GM23338 (cell line): ENCODE data around the gene TYROBP. TPM values are rescaled to one million over a fixed set of nuclear protein-coding genes. Genes with fewer than 3 reads are reported as not detected.

Experiments used
- ATAC-seq: fragments of 200-7000 bp; cut with Tn5 transposase; 3 replicates; pipeline ENCODE4 v1.9.1; 2020
- DNase-seq: peaks from one replicate; pipeline ENCODE4 v3.0.0-alpha.2; 2015; ENCODE audit warnings: low spot score
- H2AFZ ChIP-seq: fragments of 200-600 bp; sonication (generic); 2 replicates; pipeline ENCODE4 v1.8.0; 2016; ENCODE audit warnings: antibody characterized with exemption, mild to moderate bottlenecking, moderate library complexity
- H3F3A ChIP-seq: fragments of 200-600 bp; sonication (generic); replicated peaks from 2 replicates; pipeline ENCODE4 v1.8.0; 2017; ENCODE audit warnings: antibody characterized with exemption, mixed run types, low read depth
- H3K27ac ChIP-seq: fragments of 200-600 bp; sonication (generic); 2 replicates; pipeline ENCODE4 v1.6.1; 2016; ENCODE audit warnings: low read depth
- H3K27me3 ChIP-seq: fragments of 200-600 bp; sonication (generic); 2 replicates; pipeline ENCODE4 v1.8.0; 2016; ENCODE audit warnings: mild to moderate bottlenecking, mixed run types, moderate library complexity; ENCODE audit not compliant: insufficient read depth
- H3K36me3 ChIP-seq: fragments of 200-600 bp; sonication (generic); 2 replicates; pipeline ENCODE4 v1.8.0; 2016; ENCODE audit warnings: mild to moderate bottlenecking; ENCODE audit not compliant: insufficient read depth
- H3K4me1 ChIP-seq: fragments of 200-600 bp; sonication (generic); 2 replicates; pipeline ENCODE4 v1.8.0; 2016; ENCODE audit warnings: mild to moderate bottlenecking, moderate library complexity; ENCODE audit not compliant: insufficient read depth
- H3K4me2 ChIP-seq: fragments of 200-600 bp; sonication (generic); 2 replicates; pipeline ENCODE4 v1.7.1; 2017; ENCODE audit warnings: mixed run types
- H3K4me3 ChIP-seq: fragments of 200-600 bp; sonication (generic); 2 replicates; pipeline ENCODE4 v1.6.1; 2016; ENCODE audit warnings: mixed run types
- H3K79me2 ChIP-seq: fragments of 200-600 bp; sonication (generic); replicated peaks from 2 replicates; pipeline ENCODE4 v1.8.0; 2017; ENCODE audit warnings: mild to moderate bottlenecking; ENCODE audit not compliant: insufficient read depth
- H3K9me2 ChIP-seq: fragments of 200-600 bp; sonication (generic); 2 replicates; pipeline ENCODE4 v1.8.0; 2017; ENCODE audit not compliant: insufficient read depth
- H4K20me1 ChIP-seq: fragments of 200-600 bp; sonication (generic); replicated peaks from 2 replicates; pipeline ENCODE4 v1.8.0; 2017; ENCODE audit warnings: mild to moderate bottlenecking; ENCODE audit not compliant: insufficient read depth
- H3K27ac Mint-ChIP-seq: 2 replicates; pipeline ENCODE4 v1.8.0; 2020; ENCODE audit warnings: inconsistent platforms, mild to moderate bottlenecking, moderate library complexity, mixed read lengths
- H3K27me3 Mint-ChIP-seq: 3 replicates; pipeline ENCODE4 v1.8.0; 2022; ENCODE audit warnings: low read depth, mild to moderate bottlenecking, moderate library complexity, mixed read lengths, inconsistent platforms; ENCODE audit not compliant: insufficient read depth, poor library complexity
- H3K36me3 Mint-ChIP-seq: 3 replicates; pipeline ENCODE4 v1.8.0; 2021; ENCODE audit warnings: low read depth, mild to moderate bottlenecking, inconsistent platforms, moderate library complexity, mixed read lengths
- H3K4me1 Mint-ChIP-seq: 3 replicates; pipeline ENCODE4 v1.8.0; 2020; ENCODE audit warnings: mild to moderate bottlenecking, inconsistent platforms, mixed read lengths
- H3K4me3 Mint-ChIP-seq: 3 replicates; pipeline ENCODE4 v1.8.0; 2021; ENCODE audit warnings: moderate library complexity, mild to moderate bottlenecking, inconsistent platforms, mixed read lengths
- H3K9me3 Mint-ChIP-seq: 3 replicates; pipeline ENCODE4 v1.8.0; 2020; ENCODE audit warnings: moderate library complexity, mild to moderate bottlenecking, inconsistent platforms, mixed read lengths
- CREB1 ChIP-seq: fragments of 250-450 bp; sonication (Bioruptor Pico); IDR thresholded peaks from 2 replicates; pipeline ENCODE4 v1.5.0; 2020; ENCODE audit warnings: low read depth, mild to moderate bottlenecking, moderate library complexity
- EZH2 ChIP-seq: fragments of 200-600 bp; sonication (generic); IDR thresholded peaks from one replicate; pipeline ENCODE4 v1.8.0; 2017; ENCODE audit warnings: antibody characterized with exemption, mild to moderate bottlenecking, low read depth; ENCODE audit not compliant: unreplicated experiment
- JUNB ChIP-seq: IDR thresholded peaks from one replicate; pipeline ENCODE4 v1.6.1; 2016; ENCODE audit warnings: antibody characterized with exemption; ENCODE audit not compliant: unreplicated experiment
- NANOG ChIP-seq: IDR thresholded peaks from 2 replicates; pipeline ENCODE4 v1.6.1; 2016; ENCODE audit warnings: antibody characterized with exemption, borderline replicate concordance
- POLR2AphosphoS5 ChIP-seq: IDR thresholded peaks from 2 replicates; pipeline ENCODE4 v1.6.1; 2016; ENCODE audit warnings: antibody characterized with exemption, low read depth
- STAT1 ChIP-seq: IDR thresholded peaks from one replicate; pipeline ENCODE4 v1.6.1; 2016; ENCODE audit warnings: antibody characterized with exemption; ENCODE audit not compliant: unreplicated experiment
- ZNF331 ChIP-seq: fragments of 250-450 bp; sonication (Bioruptor Pico); IDR thresholded peaks from 2 replicates; pipeline ENCODE4 v1.5.0; 2020; ENCODE audit warnings: low read depth, mild to moderate bottlenecking, moderate library complexity
- polyA plus RNA-seq: library from polyadenylated mRNA; unstranded; fragments of >200 nt; fragmentation: Nextera tagmentation; extraction: Ambion mirVana; gene quantifications from 2 replicates; pipeline ENCODE4 v1.2.1, GENCODE V29; 2016
- total RNA-seq: library from RNA; depleted of rRNA; stranded (reverse); fragments of >200 nt; shearing (Covaris generic); gene quantifications from 2 replicates; pipeline ENCODE4 v1.2.3, GENCODE V29; 2014
- TF ChIP-seq, protein P1 (sequence below), 2 experiments: fragments of 200-600 bp in 1 of 2; sonication (generic) in 1 of 2; conservative IDR thresholded peaks; 2 replicates each; pipeline versions ENCODE4 v1.5.1 to v1.6.1; 2016 to 2017; ENCODE audit warnings: antibody characterized with exemption in 2 of 2, low read depth in 2 of 2, mild to moderate bottlenecking in 2 of 2, moderate library complexity in 1 of 2
- TF ChIP-seq, protein P2 (sequence below): IDR thresholded peaks from one replicate; pipeline ENCODE4 v1.6.1; 2018; ENCODE audit warnings: antibody characterized with exemption; ENCODE audit not compliant: unreplicated experiment
- TF ChIP-seq, protein P3 (sequence below): IDR thresholded peaks from 2 replicates; pipeline ENCODE4 v1.6.1; 2016; ENCODE audit warnings: antibody characterized with exemption

Gene TYROBP
- total and polyA plus RNA-seq, 2 experiments from 2014 or later = not detected

DNA sequence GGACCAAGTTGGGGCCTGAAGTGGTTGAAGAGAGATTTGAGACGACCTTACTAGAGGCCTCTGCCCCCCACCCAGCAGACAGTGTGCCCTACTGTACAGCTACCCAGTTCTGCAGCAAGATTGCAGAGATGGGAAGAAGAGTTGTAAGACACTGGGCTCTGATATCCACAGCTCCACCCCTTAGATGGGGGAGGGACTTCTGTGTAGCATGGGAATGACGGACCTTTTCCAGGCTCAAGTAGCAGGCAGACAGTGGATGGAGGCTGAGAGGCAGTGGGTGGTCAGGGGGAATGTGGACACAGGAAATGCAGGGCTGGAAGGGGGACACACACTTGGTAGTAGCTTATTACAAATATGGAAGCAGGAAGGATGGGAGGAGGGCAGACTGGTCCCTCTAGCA lies 41.0 kb upstream of the TYROBP start:
- H4K20me1 ChIP-seq = no peaks in the 10 kb centered on the region
- no peak overlapping the region for H2AFZ ChIP-seq
- no peak overlapping the region for H3K27ac Mint-ChIP-seq
- peaks cover 2% of the 10 kb centered on the region; the same call in 2 of the 3 replicates for H3K36me3 Mint-ChIP-seq
- H3F3A ChIP-seq = 0 out of 2 replicates have a peak, but pooled peaks cover 6% of the 10 kb centered on the region
- peaks cover 11% of the 10 kb centered on the region for H3K27me3 Mint-ChIP-seq
- H3K9me3 Mint-ChIP-seq = no peaks in the 10 kb centered on the region; the same call in 2 of the 3 replicates
- DNase-seq = peak; percentile 28
- TF ChIP-seq, protein P1, sequence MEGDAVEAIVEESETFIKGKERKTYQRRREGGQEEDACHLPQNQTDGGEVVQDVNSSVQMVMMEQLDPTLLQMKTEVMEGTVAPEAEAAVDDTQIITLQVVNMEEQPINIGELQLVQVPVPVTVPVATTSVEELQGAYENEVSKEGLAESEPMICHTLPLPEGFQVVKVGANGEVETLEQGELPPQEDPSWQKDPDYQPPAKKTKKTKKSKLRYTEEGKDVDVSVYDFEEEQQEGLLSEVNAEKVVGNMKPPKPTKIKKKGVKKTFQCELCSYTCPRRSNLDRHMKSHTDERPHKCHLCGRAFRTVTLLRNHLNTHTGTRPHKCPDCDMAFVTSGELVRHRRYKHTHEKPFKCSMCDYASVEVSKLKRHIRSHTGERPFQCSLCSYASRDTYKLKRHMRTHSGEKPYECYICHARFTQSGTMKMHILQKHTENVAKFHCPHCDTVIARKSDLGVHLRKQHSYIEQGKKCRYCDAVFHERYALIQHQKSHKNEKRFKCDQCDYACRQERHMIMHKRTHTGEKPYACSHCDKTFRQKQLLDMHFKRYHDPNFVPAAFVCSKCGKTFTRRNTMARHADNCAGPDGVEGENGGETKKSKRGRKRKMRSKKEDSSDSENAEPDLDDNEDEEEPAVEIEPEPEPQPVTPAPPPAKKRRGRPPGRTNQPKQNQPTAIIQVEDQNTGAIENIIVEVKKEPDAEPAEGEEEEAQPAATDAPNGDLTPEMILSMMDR (conservative IDR thresholded peaks at IDR 0.05; ENCODE audit: low read depth in 2 of 2) = no peak
- TF ChIP-seq JUNB (no peak), ZNF331 (no peak), CREB1 (CRISPR knock-in tag) (no peak)
- ATAC-seq = no peak
- no peaks in the 10 kb centered on the region for H3K36me3 ChIP-seq
- H3K4me1 Mint-ChIP-seq = peaks cover 8% of the 10 kb centered on the region; the same call in 2 of the 3 replicates
- no peak overlapping the region for H3K4me3 ChIP-seq
- no peak overlapping the region for H3K4me3 Mint-ChIP-seq
- H3K4me1 ChIP-seq = no peaks in the 10 kb centered on the region
- no peaks in the 10 kb centered on the region for H3K27me3 ChIP-seq
- H3K27ac ChIP-seq = no peak overlapping the region
- no peak overlapping the region for H3K4me2 ChIP-seq
- H3K9me2 ChIP-seq = no peaks in the 10 kb centered on the region
- H3K79me2 ChIP-seq = no peaks in the 10 kb centered on the region

DNA sequence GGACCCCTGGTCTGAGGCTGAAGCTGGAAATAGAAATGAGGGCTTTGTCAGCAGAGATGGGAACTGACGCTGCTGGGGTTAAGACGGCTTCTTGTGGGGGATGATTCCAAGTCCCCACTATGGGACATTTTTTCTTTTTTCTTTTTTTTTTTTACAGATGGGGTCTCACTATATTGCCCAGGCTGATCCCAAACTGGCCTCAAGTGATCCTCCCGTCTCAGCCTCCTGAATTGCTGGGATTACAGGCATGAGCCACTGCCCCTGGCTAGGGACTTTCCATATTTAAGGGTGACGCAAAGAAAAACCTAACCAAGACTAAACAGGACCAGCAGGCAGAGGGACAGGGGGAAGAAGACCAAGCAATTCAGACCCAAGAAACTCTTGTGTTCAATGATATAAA lies 38.1 kb upstream of the TYROBP start:
- Mint-ChIP-seq H3K27ac (no peak overlapping the region), H3K4me1 (peaks cover 8% of the 10 kb centered on the region; the same call in 2 of the 3 replicates), H3K9me3 (no peaks in the 10 kb centered on the region; the same call in 1 of the 3 replicates), H3K4me3 (no peak overlapping the region), H3K27me3 (peaks cover 10% of the 10 kb centered on the region), H3K36me3 (peaks cover 13% of the 10 kb centered on the region)
- TF ChIP-seq, protein P1 (conservative IDR thresholded peaks at IDR 0.05; ENCODE audit: low read depth in 2 of 2) = no peak
- TF ChIP-seq CREB1 (CRISPR knock-in tag) (no peak), EZH2 (no peak), STAT1 (no peak), ZNF331 (no peak), POLR2AphosphoS5 (no peak), NANOG (no peak), JUNB (no peak)
- TF ChIP-seq, protein P2, sequence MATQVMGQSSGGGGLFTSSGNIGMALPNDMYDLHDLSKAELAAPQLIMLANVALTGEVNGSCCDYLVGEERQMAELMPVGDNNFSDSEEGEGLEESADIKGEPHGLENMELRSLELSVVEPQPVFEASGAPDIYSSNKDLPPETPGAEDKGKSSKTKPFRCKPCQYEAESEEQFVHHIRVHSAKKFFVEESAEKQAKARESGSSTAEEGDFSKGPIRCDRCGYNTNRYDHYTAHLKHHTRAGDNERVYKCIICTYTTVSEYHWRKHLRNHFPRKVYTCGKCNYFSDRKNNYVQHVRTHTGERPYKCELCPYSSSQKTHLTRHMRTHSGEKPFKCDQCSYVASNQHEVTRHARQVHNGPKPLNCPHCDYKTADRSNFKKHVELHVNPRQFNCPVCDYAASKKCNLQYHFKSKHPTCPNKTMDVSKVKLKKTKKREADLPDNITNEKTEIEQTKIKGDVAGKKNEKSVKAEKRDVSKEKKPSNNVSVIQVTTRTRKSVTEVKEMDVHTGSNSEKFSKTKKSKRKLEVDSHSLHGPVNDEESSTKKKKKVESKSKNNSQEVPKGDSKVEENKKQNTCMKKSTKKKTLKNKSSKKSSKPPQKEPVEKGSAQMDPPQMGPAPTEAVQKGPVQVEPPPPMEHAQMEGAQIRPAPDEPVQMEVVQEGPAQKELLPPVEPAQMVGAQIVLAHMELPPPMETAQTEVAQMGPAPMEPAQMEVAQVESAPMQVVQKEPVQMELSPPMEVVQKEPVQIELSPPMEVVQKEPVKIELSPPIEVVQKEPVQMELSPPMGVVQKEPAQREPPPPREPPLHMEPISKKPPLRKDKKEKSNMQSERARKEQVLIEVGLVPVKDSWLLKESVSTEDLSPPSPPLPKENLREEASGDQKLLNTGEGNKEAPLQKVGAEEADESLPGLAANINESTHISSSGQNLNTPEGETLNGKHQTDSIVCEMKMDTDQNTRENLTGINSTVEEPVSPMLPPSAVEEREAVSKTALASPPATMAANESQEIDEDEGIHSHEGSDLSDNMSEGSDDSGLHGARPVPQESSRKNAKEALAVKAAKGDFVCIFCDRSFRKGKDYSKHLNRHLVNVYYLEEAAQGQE = no peak
- TF ChIP-seq, protein P3, sequence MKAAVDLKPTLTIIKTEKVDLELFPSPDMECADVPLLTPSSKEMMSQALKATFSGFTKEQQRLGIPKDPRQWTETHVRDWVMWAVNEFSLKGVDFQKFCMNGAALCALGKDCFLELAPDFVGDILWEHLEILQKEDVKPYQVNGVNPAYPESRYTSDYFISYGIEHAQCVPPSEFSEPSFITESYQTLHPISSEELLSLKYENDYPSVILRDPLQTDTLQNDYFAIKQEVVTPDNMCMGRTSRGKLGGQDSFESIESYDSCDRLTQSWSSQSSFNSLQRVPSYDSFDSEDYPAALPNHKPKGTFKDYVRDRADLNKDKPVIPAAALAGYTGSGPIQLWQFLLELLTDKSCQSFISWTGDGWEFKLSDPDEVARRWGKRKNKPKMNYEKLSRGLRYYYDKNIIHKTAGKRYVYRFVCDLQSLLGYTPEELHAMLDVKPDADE = no peak
- no peak overlapping the region for H3K4me2 ChIP-seq
- peaks cover 5% of the 10 kb centered on the region; the same call in 1 of the 2 replicates for H4K20me1 ChIP-seq
- H3F3A ChIP-seq = 0 out of 2 replicates have a peak, but pooled peaks cover 6% of the 10 kb centered on the region
- H3K27ac ChIP-seq = no peak overlapping the region
- H3K4me1 ChIP-seq = no peaks in the 10 kb centered on the region
- H3K27me3 ChIP-seq = no peaks in the 10 kb centered on the region
- DNase-seq (no peak), ATAC-seq (no peak)
- no peaks in the 10 kb centered on the region for H3K36me3 ChIP-seq
- no peak overlapping the region for H3K4me3 ChIP-seq
- no peaks in the 10 kb centered on the region for H3K9me2 ChIP-seq
- H2AFZ ChIP-seq = no peak overlapping the region
- H3K79me2 ChIP-seq = no peaks in the 10 kb centered on the region
